Adrenal gland (tissue), 12 donors: Measurements from ENCODE around the gene AP2A1. TPM values are rescaled to one million over a fixed set of nuclear protein-coding genes. Genes with fewer than 3 reads are reported as not detected.

Experiments used
- DNase-seq, 7 donors: peaks; one replicate each; pipeline ENCODE4 v3.0.0-alpha.2; 2019 to 2020
- H3K27ac ChIP-seq, 5 donors: fragments of 200-600 bp; sonication (generic) in 4 of 5; 1 replicate in 3 of 5; 2 replicates in 2 of 5; pipeline versions ENCODE4 v1.5.1 to v1.8.0; 2016 to 2020; ENCODE audit warnings: mild to moderate bottlenecking in 1 of 5
- H3K27me3 ChIP-seq: fragments of 200-600 bp; 2 replicates; pipeline ENCODE4 v1.8.0; 2021
- H3K36me3 ChIP-seq, 2 donors: fragments of 200-600 bp; replicated peaks in 1 of 2; 1 replicate in 1 of 2; 2 replicates in 1 of 2; pipeline versions ENCODE4 v1.5.1 to v1.8.0; 2018 to 2022
- H3K4me1 ChIP-seq, 2 donors: fragments of 200-600 bp; replicated peaks in 1 of 2; 1 replicate in 1 of 2; 2 replicates in 1 of 2; pipeline versions ENCODE4 v1.5.1 to v1.8.0; 2018 to 2021
- H3K4me3 ChIP-seq, 4 donors: fragments of 200-600 bp; sonication (generic) in 3 of 4; one replicate each; pipeline ENCODE4 v1.5.1; 2016 to 2018
- H3K9me3 ChIP-seq, 3 donors: fragments of 200-600 bp; sonication (generic) in 1 of 3; replicated peaks in 1 of 3; 1 replicate in 2 of 3; 2 replicates in 1 of 3; pipeline versions ENCODE4 v1.5.1 to v1.8.0; 2016 to 2021
- CTCF ChIP-seq, 6 experiments: fragments of 450-650 bp in 4 of 6; fragments of 200-600 bp in 2 of 6; sonication (generic) in 1 of 6; IDR thresholded peaks; 1 replicate in 5 of 6; 2 replicates in 1 of 6; pipeline versions ENCODE4 v1.5.1 to v1.8.0; 2016 to 2021; ENCODE audit warnings: antibody characterized with exemption in 6 of 6, mild to moderate bottlenecking in 2 of 6, moderate library complexity in 1 of 6
- POLR2A ChIP-seq, 2 donors: fragments of 450-650 bp; IDR thresholded peaks; one replicate each; pipeline ENCODE4 v1.6.1; 2017; ENCODE audit warnings: antibody characterized with exemption in 2 of 2, mild to moderate bottlenecking in 2 of 2, moderate library complexity in 1 of 2
- WGBS, 4 donors: extraction: QIAGEN DNeasy Blood & Tissue Kit in 2 of 4; methylation state at CpG; one replicate each; pipeline versions ENCODE4 v1.1.5 to v1.1.7; 2013 to 2017; 5-methylcytosine and 5-hydroxymethylcytosine counted together
- intact Hi-C, 2 donors: fragments of 100-400 bp; cut with DNase I; formaldehyde crosslinking; loops; one replicate each; pipeline versions ENCODE4 v1.14.1 to v1.15.0; 2022 to 2023
- polyA plus RNA-seq, 3 donors: library from polyadenylated mRNA; stranded (reverse); fragments of 200-250 nt in 2 of 3; fragments of 350-450 nt in 1 of 3; fragmentation: Illumina TruSeq in 1 of 3; extraction: RNeasy Lipid Tissue Mini Kit (QIAGEN cat#74804) in 1 of 3; gene quantifications; one replicate each; pipeline ENCODE4 v1.2.3, GENCODE V29; 2013 to 2014
- total RNA-seq, 9 donors: library from RNA; depleted of rRNA in 4 of 9; stranded (reverse); fragments of >200 nt in 4 of 9; fragments of 120-200 nt in 1 of 9; fragmentation: NEBNext Ultra II Directional in 1 of 9; extraction: Animal tissue kit (Norgen Biotek cat#: 25700) in 1 of 9; gene quantifications; one replicate each; pipeline versions ENCODE4 v1.1.0 to v1.2.4, GENCODE V29; 2013 to 2023
- donor health status: healthy with polysubstance abuse.
- donor health status: Bipolar disorder and iron deficiency.
- donor health status: DM: yes; HTN: yes; CAD: no.
- donor health status: DM: no; HTN: no; CAD: no.
- donor health status: DM: no; HTN: no; CAD: no.
- donor health status: DM: yes; HTN: yes; CAD: no.

AP2A1 gene
- total and polyA plus RNA-seq, 12 donors = 59.8 to 455 (median 239) TPM

- no peak overlapping the region for H3K4me3 ChIP-seq
- peaks cover 24 to 28% of the 10 kb centered on the region in 2 donors for H3K4me1 ChIP-seq
- no peaks in the 10 kb centered on the region for H3K36me3 ChIP-seq
- H3K27ac ChIP-seq = no peak overlapping the region
- 92 to 96% (median 94%) methylated on average over 8 of the region's 8 CpGs for WGBS, 4 donors
- intact Hi-C loops = no loop called here
- DNase-seq = no peak
- TF ChIP-seq CTCF (IDR thresholded peaks at IDR 0.05) = no peak
- no peak for TF ChIP-seq POLR2A (IDR thresholded peaks at IDR 0.05)
- H3K9me3 ChIP-seq = no peaks in the 10 kb centered on the region
- H3K27me3 ChIP-seq = no peaks in the 10 kb centered on the region
These were observed 2.5 kb upstream of the AP2A1 start for GRCh38 chr19:49764341-49764740.

GRCh38 chr19:49766007-49766929, 533 bp upstream of the AP2A1 start:
- Histone ChIP-seq H3K27ac (peak overlapping the region; percentile 84 to 95 (median 94)), H3K4me1 (peaks cover 28 to 40% of the 10 kb centered on the region in 2 donors), H3K36me3 (no peaks in the 10 kb centered on the region), H3K4me3 (peak overlapping the region in 1 of 4 donors; percentile 94), H3K9me3 (no peaks in the 10 kb centered on the region), H3K27me3 (no peaks in the 10 kb centered on the region)
- WGBS, 4 donors = 0 to 1% (median 1%) methylated on average over 42 to 53 of the region's 53 CpGs
- intact Hi-C loops = no loop called here
- TF ChIP-seq CTCF (IDR thresholded peaks at IDR 0.05) = peak in 1 of 6 experiments; percentile 14
- peak; percentile 72 to 89 for TF ChIP-seq POLR2A (IDR thresholded peaks at IDR 0.05)
- DNase-seq = peak; percentile 99 to 100 (median 100)

GRCh38 chr19:49767381-49767780, 580 bp downstream of the AP2A1 start:
- Histone ChIP-seq H3K9me3 (no peaks in the 10 kb centered on the region), H3K27ac (peak overlapping the region; percentile 64 to 94 (median 76)), H3K36me3 (no peaks in the 10 kb centered on the region), H3K27me3 (no peaks in the 10 kb centered on the region), H3K4me1 (peaks cover 28 to 40% of the 10 kb centered on the region in 2 donors), H3K4me3 (peak overlapping the region; percentile 87 to 98 (median 91))
- 0 to 1% (median 1%) methylated on average over 9 of the region's 9 CpGs for WGBS, 4 donors
- TF ChIP-seq POLR2A (IDR thresholded peaks at IDR 0.05) = no peak
- TF ChIP-seq CTCF (IDR thresholded peaks at IDR 0.05) = no peak
- peak in 1 of 7 donors; percentile 28 for DNase-seq
- intact Hi-C loops = no loop called here

GRCh38 chr19:49767967-49768581, 1.3 kb downstream of the AP2A1 start:
- intact Hi-C loops = no loop called here
- peak overlapping the region in 3 of 5 donors; percentile 76 to 94 (median 92) for H3K27ac ChIP-seq
- H3K27me3 ChIP-seq = no peaks in the 10 kb centered on the region
- no peak for DNase-seq
- 50 to 57% (median 52%) methylated on average over 10 to 12 of the region's 12 CpGs for WGBS, 4 donors
- H3K4me3 ChIP-seq = peak overlapping the region in 2 of 4 donors; percentile 87 to 94
- peaks cover 28 to 40% of the 10 kb centered on the region in 2 donors for H3K4me1 ChIP-seq
- TF ChIP-seq POLR2A (IDR thresholded peaks at IDR 0.05) (no peak), CTCF (IDR thresholded peaks at IDR 0.05) (no peak)
- no peaks in the 10 kb centered on the region for H3K36me3 ChIP-seq
- no peaks in the 10 kb centered on the region for H3K9me3 ChIP-seq
